Stomach (tissue), 4 donors: ENCODE measurements around the gene SAT1.

ENCODE experiments used
- CTCF ChIP-seq, 7 experiments: fragments of 450-650 bp in 4 of 7; fragments of 200-600 bp in 3 of 7; sonication (generic) in 3 of 7; IDR thresholded peaks; one replicate each; pipeline ENCODE4 v1.5.1; 2016 to 2019; ENCODE audit warnings: antibody characterized with exemption in 7 of 7, control low read depth in 2 of 7, mild to moderate bottlenecking in 1 of 7
- POLR2A ChIP-seq, 4 donors: fragments of 450-650 bp; IDR thresholded peaks; one replicate each; pipeline ENCODE4 v1.6.1; 2016; ENCODE audit warnings: antibody characterized with exemption in 4 of 4, control low read depth in 2 of 4, mild to moderate bottlenecking in 1 of 4, moderate library complexity in 1 of 4

- TF ChIP-seq CTCF (IDR thresholded peaks at IDR 0.05) (peak in 1 of 7 experiments; percentile 7), POLR2A (IDR thresholded peaks at IDR 0.05) (no peak)
Measured at GRCh38 chrX:23779025-23779424, 3.9 kb upstream of the SAT1 start.
